ENCODE data around the gene SRRM4. TPM values are rescaled to one million over a fixed set of nuclear protein-coding genes. Genes with fewer than 3 reads are reported as not detected.

Gene SRRM4
- polyA plus RNA-seq, 1 donor from 2014 or later: 9.9 TPM

DNA sequence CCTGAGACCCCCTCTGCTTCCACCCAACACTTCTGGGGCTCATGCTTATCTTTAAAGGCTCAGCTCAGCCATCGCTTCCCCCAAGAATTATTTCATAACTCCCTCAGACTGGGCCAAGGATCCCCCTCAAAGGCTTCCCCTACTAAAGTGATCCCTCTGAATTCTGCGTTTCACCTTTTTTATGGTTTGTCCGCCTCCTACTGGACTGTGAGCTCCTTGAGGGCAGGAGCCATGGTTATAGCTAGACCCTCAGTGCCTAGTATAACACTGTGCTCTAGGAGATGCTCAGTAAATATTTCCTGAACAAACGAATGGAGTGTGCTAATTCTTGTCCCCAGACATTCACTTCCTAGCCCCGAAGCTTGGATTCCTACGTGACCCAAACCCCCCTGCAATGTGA is 20.5 kb upstream of the SRRM4 start:
- H3K9ac ChIP-seq (ENCODE audit: low read length): no peak overlapping the region
- H3K27ac ChIP-seq (ENCODE audit: low read length): no peak overlapping the region
- H3K4me3 ChIP-seq (ENCODE audit: low read length): no peak overlapping the region

DNA sequence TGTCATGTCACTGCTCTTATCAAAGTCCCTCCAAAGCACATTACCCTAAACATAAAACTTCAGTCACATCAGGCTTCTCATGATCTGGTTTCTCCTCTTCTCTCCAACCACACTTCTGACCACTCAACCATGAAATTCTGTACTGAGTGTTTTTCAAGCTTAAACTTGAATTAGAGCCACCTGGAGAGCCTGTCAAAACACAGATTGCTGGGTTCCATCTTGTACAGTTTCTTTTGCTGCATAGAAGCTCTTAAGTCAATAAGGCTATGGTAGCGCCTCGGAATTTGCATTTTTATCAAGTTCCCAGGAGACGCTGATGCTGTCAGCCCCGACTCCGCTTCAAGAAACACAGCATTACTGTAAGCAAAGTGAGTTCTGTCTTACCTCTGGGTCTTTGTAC is 16.4 kb upstream of the SRRM4 start:
- Histone ChIP-seq H3K9me2 (ENCODE audit: insufficient read depth, low read length) (no peaks in the 10 kb centered on the region), H3K79me2 (replicated peaks; ENCODE audit: insufficient read depth, low read length) (no peaks in the 10 kb centered on the region), H2AFZ (ENCODE audit: low read depth, low read length) (no peak overlapping the region), H3K36me3 (ENCODE audit: insufficient read depth, low read length) (no peaks in the 10 kb centered on the region), H3K9ac (ENCODE audit: low read length) (no peak overlapping the region), H3K9me3 (ENCODE audit: low read length) (no peaks in the 10 kb centered on the region), H3K4me3 (ENCODE audit: low read length) (peak overlapping the region; percentile 26), H3K27me3 (ENCODE audit: insufficient read depth, low read depth, low read length) (no peaks in the 10 kb centered on the region), H3K4me2 (ENCODE audit: low read length) (no peak overlapping the region), H3F3A (ENCODE audit: insufficient read depth, low read length, poor library complexity, severe bottlenecking) (no peaks in the 10 kb centered on the region), H3K27ac (ENCODE audit: low read length) (peak overlapping the region; percentile 34), H4K20me1 (ENCODE audit: insufficient read depth) (no peaks in the 10 kb centered on the region)
- TF ChIP-seq SMC3 (conservative IDR thresholded peaks at IDR 0.05; ENCODE audit: poor library complexity): no peak
- TF ChIP-seq, protein P1, sequence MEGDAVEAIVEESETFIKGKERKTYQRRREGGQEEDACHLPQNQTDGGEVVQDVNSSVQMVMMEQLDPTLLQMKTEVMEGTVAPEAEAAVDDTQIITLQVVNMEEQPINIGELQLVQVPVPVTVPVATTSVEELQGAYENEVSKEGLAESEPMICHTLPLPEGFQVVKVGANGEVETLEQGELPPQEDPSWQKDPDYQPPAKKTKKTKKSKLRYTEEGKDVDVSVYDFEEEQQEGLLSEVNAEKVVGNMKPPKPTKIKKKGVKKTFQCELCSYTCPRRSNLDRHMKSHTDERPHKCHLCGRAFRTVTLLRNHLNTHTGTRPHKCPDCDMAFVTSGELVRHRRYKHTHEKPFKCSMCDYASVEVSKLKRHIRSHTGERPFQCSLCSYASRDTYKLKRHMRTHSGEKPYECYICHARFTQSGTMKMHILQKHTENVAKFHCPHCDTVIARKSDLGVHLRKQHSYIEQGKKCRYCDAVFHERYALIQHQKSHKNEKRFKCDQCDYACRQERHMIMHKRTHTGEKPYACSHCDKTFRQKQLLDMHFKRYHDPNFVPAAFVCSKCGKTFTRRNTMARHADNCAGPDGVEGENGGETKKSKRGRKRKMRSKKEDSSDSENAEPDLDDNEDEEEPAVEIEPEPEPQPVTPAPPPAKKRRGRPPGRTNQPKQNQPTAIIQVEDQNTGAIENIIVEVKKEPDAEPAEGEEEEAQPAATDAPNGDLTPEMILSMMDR (IDR thresholded peaks at IDR 0.05; ENCODE audit: poor library complexity, severe bottlenecking): no peak
- TF ChIP-seq, protein P2, sequence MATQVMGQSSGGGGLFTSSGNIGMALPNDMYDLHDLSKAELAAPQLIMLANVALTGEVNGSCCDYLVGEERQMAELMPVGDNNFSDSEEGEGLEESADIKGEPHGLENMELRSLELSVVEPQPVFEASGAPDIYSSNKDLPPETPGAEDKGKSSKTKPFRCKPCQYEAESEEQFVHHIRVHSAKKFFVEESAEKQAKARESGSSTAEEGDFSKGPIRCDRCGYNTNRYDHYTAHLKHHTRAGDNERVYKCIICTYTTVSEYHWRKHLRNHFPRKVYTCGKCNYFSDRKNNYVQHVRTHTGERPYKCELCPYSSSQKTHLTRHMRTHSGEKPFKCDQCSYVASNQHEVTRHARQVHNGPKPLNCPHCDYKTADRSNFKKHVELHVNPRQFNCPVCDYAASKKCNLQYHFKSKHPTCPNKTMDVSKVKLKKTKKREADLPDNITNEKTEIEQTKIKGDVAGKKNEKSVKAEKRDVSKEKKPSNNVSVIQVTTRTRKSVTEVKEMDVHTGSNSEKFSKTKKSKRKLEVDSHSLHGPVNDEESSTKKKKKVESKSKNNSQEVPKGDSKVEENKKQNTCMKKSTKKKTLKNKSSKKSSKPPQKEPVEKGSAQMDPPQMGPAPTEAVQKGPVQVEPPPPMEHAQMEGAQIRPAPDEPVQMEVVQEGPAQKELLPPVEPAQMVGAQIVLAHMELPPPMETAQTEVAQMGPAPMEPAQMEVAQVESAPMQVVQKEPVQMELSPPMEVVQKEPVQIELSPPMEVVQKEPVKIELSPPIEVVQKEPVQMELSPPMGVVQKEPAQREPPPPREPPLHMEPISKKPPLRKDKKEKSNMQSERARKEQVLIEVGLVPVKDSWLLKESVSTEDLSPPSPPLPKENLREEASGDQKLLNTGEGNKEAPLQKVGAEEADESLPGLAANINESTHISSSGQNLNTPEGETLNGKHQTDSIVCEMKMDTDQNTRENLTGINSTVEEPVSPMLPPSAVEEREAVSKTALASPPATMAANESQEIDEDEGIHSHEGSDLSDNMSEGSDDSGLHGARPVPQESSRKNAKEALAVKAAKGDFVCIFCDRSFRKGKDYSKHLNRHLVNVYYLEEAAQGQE (IDR thresholded peaks at IDR 0.05; ENCODE audit: borderline replicate concordance): no peak
- TF ChIP-seq EP300 (conservative IDR thresholded peaks at IDR 0.05; ENCODE audit: poor library complexity, severe bottlenecking): peak; percentile 78
- TF ChIP-seq POLR2AphosphoS5 (IDR thresholded peaks at IDR 0.05): peak; percentile 70
- no peak for TF ChIP-seq TAF1 (IDR thresholded peaks at IDR 0.05; ENCODE audit: low read depth)
- no peak for TF ChIP-seq EZH2 (IDR thresholded peaks at IDR 0.05; ENCODE audit: borderline replicate concordance, insufficient read depth, low read length, poor library complexity, severe bottlenecking)
- TF ChIP-seq MXI1 (conservative IDR thresholded peaks at IDR 0.05; ENCODE audit: poor library complexity, severe bottlenecking): no peak
- peak; percentile 28 for TF ChIP-seq RAD21 (conservative IDR thresholded peaks at IDR 0.05)

More for the DNA sequence above, 20.5 kb upstream of the SRRM4 start:
- no peaks in the 10 kb centered on the region for H3K9me2 ChIP-seq (ENCODE audit: insufficient read depth, low read length)
- no peak overlapping the region for H3K4me2 ChIP-seq (ENCODE audit: low read length)
- H3F3A ChIP-seq (ENCODE audit: insufficient read depth, low read length, poor library complexity, severe bottlenecking): no peaks in the 10 kb centered on the region
- H4K20me1 ChIP-seq (ENCODE audit: insufficient read depth): no peaks in the 10 kb centered on the region
- H3K79me2 ChIP-seq (replicated peaks; ENCODE audit: insufficient read depth, low read length): no peaks in the 10 kb centered on the region
- no peaks in the 10 kb centered on the region for H3K9me3 ChIP-seq (ENCODE audit: low read length)
- no peak overlapping the region for H2AFZ ChIP-seq (ENCODE audit: low read depth, low read length)
- no peak for TF ChIP-seq RAD21 (conservative IDR thresholded peaks at IDR 0.05)
- H3K36me3 ChIP-seq (ENCODE audit: insufficient read depth, low read length): no peaks in the 10 kb centered on the region
- no peaks in the 10 kb centered on the region for H3K27me3 ChIP-seq (ENCODE audit: insufficient read depth, low read depth, low read length)

DNA sequence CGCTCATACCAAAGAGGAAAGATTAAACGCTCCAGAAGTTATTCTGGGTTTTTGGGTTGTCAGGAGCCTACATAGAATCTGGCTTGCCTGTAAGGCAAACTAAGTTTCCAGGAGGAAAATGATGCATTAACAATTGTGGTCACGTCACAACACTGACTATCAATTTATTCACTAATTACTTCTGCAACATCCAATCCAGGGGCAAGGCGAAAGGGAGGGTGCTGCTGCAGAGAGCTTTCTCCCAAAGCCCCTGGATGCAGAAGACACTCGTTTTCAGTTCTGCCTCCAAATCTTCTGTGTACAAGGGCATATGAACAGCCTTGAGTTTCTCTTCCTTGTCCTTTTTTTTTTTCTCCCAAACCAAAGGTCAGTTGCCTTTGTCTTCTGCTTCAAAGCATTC is 10.5 kb upstream of the SRRM4 start:
- H3K36me3 ChIP-seq (ENCODE audit: insufficient read depth, low read length): no peaks in the 10 kb centered on the region
- H3F3A ChIP-seq (ENCODE audit: insufficient read depth, low read length, poor library complexity, severe bottlenecking): no peaks in the 10 kb centered on the region
- H3K27ac ChIP-seq (ENCODE audit: low read length): no peak overlapping the region
- no peaks in the 10 kb centered on the region for H4K20me1 ChIP-seq (ENCODE audit: insufficient read depth)
- no peaks in the 10 kb centered on the region for H3K9me3 ChIP-seq (ENCODE audit: low read length)
- no peak overlapping the region for H3K4me3 ChIP-seq (ENCODE audit: low read length)
- no peaks in the 10 kb centered on the region for H3K27me3 ChIP-seq (ENCODE audit: insufficient read depth, low read depth, low read length)
- no peak overlapping the region for H2AFZ ChIP-seq (ENCODE audit: low read depth, low read length)
- TF ChIP-seq POLR2AphosphoS5 (IDR thresholded peaks at IDR 0.05) (no peak), TAF1 (IDR thresholded peaks at IDR 0.05; ENCODE audit: low read depth) (no peak), EP300 (conservative IDR thresholded peaks at IDR 0.05; ENCODE audit: poor library complexity, severe bottlenecking) (no peak), MXI1 (conservative IDR thresholded peaks at IDR 0.05; ENCODE audit: poor library complexity, severe bottlenecking) (no peak), SMC3 (conservative IDR thresholded peaks at IDR 0.05; ENCODE audit: poor library complexity) (no peak), EZH2 (IDR thresholded peaks at IDR 0.05; ENCODE audit: borderline replicate concordance, insufficient read depth, low read length, poor library complexity, severe bottlenecking) (no peak), RAD21 (conservative IDR thresholded peaks at IDR 0.05) (no peak)
- TF ChIP-seq, protein P1 (IDR thresholded peaks at IDR 0.05; ENCODE audit: poor library complexity, severe bottlenecking): no peak
- TF ChIP-seq, protein P2 (IDR thresholded peaks at IDR 0.05; ENCODE audit: borderline replicate concordance): no peak
- H3K9me2 ChIP-seq (ENCODE audit: insufficient read depth, low read length): no peaks in the 10 kb centered on the region
- H3K79me2 ChIP-seq (replicated peaks; ENCODE audit: insufficient read depth, low read length): no peaks in the 10 kb centered on the region
- no peak overlapping the region for H3K9ac ChIP-seq (ENCODE audit: low read length)
- no peak overlapping the region for H3K4me2 ChIP-seq (ENCODE audit: low read length)
